GM21529 (cell line): ENCODE results near the gene SMYD2.

Source experiments
- ATAC-seq: cut with Tn5 transposase; IDR thresholded peaks from one replicate; pipeline ENCODE4 v1.9.1; 2021; ENCODE audit not compliant: unreplicated experiment

The SMYD2 gene

DNA sequence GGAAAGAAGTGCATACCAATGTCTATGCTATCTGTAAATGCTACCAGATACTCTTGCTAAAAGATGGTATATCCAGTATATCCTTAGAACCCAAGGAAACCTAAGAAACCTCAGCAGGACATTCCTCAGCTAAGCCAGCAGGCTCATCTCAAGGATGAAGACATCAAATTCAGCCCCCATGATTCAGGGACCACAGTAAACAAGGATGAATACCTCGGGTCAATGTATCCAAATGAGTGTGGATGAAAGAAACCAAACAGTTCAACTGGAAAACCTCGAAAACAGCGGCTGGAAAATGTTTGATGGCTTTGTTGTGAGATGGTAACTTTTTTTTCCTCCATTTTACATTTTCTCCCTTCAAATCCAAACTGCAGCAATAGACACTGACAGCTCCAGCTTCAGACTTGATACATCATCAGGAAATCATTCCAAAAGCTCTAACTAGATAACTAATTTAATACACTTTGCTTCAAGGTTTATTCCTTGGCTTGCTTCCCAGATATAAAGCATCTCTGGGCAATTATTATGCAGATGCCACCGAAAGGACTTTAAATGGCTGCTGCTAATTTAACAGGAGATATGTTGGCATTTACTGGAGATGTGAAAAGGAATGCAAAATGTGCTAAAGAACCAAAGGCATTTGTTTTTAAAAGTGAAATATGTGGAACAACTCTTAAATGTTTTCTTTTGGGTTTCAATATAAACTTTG is 73.6 kb downstream of the SMYD2 start:
- no peak for ATAC-seq

DNA sequence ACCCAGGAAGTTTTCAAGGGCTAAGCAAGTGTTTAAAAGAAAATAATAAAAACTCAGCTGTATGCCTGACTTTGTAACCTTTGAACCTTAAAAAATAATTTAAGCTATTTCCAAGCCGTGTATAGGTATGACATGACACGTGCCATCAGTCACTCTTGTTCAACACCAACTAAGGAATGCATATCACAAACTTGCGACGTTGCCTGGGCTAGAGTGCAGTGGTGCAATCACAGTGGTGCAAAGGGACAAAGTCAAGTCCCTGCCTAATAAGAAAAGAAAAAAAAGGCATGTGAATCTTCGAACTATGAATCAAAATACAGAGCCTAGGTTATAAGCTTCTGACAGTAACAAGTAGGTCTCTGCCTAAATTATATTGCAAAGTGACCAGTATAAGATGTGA is 79.2 kb downstream of the SMYD2 start:
- ATAC-seq: no peak

DNA sequence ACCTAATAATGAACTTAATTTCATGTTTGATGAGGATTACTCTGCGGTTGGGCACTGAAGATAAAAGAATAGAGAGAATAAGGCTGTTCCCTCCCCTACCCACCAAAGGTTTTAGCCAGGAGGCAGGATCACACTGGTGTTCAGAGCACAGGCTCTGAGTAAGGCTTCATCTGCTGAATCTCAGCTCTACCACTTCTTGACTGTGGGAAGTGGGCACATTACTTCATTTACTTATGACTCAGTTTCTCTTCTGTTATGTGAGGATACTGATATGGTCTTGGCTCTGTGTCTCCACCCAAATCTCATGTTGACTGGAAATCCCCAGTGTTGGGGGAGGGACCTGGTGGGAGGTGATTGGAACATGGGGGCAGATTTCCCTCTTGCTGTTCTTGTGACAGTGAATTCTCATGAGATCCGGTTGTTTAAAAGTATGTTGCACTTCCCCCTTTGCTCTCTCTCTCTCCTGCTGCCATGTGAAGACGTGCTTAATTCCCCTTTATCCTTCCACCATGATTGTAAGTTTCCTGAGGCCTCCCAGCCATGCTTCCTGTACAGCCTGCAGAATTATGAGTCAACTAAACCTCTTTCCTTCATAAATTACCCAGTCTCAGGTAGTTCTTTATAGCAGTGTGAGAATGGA is 79.7 kb downstream of the SMYD2 start:
- no peak for ATAC-seq

DNA sequence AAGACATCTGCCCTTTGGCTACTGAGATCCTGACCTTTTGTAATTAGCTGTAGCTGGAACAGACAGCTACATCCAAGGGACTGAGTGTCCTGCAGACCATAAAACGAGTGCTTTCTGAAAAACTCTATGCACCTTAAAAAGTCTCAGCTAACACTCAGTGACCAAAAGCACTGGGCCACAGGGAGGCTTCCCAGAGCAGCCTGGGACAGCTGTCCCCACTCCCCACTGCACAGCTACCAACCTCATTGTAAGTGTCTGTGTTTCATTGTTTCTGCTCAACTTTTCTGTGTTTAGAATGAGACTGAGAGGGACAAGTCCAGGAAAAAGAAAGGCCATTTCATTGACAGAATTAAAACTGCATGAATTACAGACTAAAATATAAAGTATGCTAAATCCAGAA is 80.7 kb downstream of the SMYD2 start:
- ATAC-seq: no peak

DNA sequence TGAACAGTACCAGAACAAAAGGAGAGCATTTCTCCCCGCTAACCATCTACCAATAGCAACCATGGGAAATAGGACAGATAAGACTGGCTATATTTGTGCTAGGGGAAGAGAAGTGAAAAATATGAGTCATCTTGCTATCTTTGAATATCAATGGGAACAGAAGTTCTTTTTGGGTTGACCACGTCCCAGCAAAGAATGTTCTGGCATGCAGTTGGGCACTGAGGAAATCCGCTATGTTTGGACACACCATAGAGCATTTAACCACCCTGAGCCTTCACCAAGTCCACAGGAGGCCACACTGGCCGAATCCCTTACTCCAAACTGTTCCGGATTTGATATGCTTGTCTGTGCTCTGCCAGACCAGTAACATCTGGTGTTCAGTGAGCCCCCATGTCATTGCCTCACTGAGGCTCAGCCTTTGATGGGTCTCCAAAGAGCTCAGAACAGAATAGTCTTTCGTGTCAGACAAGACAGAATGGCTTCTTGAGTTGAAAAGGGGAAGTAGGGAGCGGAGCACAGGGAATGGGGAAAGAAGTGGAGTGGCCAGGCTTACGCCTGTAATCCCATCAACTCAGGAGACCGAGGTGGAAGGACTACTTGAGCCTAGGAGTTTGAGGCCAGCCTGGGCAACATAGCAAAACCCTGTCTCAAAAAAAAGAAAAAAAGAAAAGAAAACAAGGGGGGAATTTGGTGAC is 81.4 kb downstream of the SMYD2 start:
- no peak for ATAC-seq

DNA sequence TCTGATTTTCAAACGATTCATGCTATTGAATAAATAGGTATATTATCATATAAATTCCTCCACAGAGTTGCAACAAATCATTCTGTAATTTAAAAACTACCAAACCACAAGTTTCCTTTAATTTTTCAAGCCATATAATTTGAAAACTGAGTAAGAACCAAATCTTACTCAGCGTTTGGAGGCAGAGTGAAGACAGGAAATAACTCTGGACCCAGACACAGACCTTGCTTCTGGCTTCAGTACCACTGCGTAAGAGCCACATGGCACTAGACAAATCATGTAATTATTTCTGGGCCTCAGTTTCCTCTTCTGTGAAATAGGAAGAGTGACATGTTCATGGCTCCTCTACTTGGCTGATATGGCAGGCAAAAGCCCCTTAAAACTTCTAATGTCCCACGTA is 82.4 kb downstream of the SMYD2 start:
- no peak for ATAC-seq

DNA sequence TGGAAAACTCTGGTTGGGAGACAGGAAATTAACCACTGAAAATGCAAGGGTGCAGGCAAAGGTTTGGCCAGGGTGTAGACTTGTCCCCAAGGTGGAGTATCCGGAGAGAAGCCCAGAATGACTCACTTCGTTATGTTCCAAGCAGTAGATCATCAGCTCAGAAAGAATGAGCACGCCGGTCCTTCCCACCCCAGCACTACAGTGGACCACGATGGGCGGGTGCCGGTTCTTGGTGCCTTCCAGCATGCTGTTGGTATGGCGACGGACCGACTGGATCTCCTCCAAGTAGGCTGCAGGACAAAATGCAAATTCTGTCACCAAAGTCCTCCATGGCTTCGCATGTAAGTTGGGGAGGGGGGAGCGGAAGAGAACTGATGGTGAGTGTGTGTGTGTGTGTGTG is 83.4 kb downstream of the SMYD2 start:
- no peak for ATAC-seq

DNA sequence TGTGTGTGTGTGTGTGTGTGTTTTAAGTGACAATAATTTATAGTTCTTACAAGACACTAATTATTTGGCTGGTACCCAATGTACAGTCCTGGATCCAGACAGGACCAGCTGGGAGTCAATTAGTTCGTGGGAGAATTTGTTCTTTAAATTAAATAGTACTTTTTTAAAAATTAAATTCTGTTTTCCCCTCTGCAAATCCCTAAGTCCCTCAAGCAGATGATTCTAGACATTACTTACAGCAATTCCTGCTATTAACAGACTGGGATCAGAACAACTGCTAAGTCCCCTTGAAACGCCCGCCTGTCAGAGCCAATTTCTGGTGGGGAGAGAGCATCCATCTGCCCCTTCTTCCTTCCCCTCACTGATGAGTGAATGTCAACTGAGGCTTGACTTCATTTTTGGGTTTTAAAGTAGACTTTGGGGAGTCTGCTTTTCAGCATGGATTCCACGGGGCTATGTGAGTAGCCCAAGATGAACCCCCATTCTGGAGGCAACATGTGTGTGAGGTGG is 83.9 kb downstream of the SMYD2 start:
- no peak for ATAC-seq

DNA sequence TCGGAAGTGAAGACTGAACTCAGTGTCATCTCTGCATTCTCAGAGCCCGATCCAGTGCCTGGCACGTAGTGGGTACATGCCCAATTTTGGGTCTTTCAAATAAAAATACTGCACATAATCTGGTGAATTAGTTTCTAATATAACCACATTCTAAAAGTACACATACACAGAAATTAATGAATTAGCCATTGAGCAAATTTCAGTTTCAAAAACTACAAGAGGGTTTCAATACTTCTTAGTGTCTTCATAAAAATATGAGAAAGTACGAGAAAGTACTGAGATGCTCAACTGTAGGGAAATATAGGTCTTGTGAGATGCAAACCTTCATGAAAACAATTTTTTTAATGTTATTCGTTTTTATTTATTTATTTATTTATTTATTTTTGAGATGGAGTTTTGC is 86.9 kb downstream of the SMYD2 start:
- ATAC-seq: no peak

DNA sequence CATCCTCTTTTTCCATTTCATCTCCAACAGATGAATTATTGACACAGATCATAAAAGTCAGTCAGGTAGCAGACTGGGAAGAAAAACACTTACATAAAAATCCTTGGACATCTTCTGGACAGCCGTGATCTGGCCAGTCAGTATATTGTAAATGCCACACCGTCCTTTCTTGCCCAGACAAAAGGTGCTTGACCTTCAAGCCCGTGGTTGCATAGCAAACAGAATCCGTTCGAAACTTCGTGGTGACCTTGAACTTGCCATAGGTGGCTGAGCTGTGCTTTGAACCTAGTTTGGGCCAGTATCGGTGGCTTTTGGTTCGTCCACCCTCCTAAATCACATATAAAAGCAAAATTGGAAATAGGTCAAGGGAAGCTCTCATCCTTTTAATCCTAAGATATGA is 88.4 kb downstream of the SMYD2 start:
- ATAC-seq: no peak

DNA sequence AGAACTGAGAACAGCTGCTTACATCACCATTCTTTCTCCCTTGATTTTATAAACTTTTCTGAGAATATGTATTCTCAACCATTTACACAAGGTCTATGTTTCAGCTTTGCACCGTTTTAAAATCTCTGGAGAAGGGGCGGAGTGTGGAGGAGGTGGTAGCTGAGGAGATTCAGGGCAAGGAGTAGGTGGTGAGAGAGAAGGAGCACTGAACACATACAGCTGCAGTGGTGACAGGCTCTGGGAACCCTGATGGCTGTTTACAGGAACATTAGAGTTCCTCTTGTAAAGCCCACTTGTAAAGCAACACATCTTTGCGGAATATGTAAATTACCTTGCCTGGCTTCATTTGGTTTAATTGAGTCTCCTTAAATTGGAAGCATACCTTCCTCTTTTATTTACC is 89.7 kb downstream of the SMYD2 start:
- ATAC-seq: no peak

DNA sequence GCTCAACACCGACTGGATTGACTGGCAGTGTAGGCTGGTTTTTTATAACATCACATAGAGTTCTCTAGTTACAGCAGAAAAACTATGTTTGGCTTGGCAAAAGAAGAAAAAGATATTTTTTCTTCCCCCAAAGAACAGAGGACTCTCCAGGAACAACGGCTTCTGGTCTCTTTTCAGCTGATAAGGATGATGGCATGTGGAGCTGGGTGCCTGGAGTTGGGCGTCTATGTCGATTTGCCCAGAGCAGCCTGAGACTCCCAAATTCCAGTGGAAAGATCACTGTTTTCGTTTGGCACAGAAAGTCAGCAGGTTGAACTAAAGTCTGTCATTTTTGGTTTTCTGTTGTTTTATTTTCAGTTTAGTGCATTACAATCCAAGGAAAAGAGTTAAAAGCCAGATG is 91.1 kb downstream of the SMYD2 start:
- ATAC-seq: no peak

DNA sequence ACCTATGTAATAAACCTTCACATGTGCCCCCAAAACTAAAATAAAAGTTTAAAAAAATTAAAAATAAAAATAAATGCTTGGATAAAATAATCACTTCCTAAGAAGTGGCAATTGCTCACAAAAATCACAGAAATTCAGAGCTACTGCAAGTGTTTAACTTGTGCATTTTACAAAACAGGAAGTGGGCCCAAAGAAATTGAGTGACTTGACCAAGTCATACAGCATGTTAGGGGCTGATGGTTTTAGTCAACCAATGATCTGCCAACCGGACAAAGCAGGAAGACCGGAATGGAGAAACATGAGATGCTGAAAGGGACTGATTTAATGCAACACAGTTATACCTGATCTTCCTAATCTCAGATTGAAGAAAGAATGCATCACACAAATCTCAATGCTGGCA is 96.5 kb downstream of the SMYD2 start:
- ATAC-seq: no peak

DNA sequence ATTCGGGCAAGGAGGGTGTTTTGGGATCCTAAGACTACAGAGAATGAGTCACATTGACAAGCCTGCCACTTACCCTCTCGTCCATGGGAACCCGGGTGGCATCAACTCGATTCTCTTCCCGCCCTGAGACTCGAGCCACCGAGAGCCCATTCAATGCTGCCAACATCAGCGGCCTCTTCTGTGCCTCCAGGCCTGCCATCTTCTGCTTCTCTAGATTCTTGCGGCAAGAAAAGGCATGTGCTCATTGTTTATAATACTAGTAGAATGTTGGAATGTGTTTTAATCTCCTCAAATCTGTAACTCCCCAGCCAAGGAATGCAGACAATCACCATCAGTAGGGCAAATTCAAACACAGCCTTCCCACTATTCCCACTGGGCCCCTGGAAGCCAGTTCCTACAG is 96.9 kb downstream of the SMYD2 start:
- no peak for ATAC-seq

DNA sequence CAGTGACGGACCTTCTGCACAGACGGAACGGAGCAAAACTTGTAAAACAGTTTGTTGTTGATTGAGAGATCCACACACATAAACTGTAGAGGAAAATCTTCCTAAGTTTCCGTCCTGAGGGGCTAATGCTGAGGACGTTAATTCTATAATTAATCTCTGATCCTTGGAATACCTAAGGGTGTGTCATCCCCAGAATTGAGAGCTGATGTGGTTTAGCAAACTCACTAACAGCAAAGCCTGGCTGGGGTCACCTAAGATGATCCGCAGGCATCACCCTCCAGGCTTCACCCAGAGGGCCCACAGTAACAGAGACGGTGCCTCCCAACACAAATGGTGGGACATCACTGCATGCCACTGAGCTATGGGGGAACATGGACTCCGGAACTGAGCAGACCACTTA is 97.5 kb downstream of the SMYD2 start:
- ATAC-seq: no peak

DNA sequence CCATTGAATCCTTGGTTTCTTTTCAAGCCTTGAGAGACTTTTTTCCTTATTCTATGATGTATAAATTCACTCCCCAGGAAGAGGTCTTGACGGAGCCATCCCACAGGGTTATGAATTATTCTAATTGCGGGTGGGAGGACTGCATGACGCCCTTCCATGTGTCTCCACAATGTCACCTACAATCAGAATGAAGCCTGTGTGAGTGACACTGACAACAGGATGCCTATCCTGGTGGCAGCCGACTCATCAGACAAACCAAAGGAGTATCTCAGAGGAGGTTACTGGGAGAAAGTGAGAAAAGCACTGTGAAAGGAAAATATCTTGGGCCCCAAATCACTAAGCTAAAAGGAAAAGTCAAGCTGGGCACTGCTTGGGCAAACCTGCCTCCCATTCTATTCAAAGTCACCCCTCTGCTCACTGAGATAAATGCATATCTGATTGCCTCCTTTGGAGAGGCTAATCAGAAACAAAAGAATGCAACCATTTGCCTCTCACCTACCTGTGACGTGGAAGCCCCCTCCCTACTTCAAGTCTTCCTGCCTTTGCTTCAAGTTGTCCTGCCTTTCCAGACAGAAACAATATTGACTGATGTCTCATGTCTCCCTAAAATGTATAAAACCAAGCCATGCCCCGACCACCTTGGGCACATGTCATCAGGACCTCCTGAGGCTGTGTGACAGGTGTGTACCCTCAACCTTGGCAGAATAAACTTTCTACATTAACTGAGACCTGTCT is 98.4 kb downstream of the SMYD2 start:
- ATAC-seq: no peak

DNA sequence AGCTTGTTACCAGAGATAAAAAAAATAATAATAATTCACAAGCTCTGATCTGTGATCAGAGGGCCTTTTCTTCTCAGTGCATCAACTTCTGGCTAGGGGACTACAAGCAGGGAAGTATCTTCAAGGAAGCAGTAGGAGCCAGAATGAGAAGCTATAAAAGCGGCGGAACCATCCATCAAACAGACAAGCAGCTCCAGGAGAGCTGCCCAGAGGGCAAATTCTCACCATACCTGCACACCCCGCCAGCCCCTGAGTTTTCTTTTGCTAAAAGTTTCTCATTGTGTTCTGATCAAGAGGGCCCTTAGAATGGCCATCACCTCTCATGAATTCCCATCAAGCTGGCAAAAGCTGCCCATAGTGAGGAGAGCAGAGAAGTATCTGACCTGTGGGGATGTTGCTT is 99.4 kb downstream of the SMYD2 start:
- no peak for ATAC-seq

DNA sequence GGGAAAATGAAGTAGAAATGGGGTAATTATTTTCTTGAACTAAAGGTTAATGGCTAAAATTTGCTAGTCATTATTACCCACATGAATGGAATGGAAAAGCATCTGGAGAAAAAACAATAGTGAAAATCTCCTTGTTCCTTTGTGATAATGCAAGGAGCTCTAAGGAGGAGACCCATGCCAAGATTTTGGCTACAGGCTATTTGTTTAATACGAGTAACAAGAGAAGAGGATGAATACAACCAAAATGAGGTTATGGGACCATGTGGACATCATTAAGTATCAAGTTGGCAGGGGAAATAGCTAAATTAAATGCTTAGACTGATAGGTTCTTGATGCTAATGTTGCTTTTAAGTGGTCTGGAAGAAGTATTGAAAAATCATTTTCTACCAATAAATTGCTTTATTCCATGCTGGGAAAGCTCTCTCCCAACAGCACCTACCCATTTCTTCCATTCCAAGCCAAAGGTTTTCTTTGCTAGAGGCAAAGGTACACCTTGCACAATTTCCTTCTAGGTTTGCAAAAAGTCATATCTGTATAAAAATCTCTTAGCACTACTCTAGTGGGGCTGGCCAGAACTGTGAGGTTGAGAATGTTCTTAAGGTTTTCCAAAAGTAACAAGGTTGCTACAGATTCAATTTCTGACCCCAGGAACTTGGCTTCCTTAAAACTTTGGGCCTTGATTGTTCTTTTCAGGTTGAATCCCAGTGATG is 100.2 kb downstream of the SMYD2 start:
- ATAC-seq: no peak

DNA sequence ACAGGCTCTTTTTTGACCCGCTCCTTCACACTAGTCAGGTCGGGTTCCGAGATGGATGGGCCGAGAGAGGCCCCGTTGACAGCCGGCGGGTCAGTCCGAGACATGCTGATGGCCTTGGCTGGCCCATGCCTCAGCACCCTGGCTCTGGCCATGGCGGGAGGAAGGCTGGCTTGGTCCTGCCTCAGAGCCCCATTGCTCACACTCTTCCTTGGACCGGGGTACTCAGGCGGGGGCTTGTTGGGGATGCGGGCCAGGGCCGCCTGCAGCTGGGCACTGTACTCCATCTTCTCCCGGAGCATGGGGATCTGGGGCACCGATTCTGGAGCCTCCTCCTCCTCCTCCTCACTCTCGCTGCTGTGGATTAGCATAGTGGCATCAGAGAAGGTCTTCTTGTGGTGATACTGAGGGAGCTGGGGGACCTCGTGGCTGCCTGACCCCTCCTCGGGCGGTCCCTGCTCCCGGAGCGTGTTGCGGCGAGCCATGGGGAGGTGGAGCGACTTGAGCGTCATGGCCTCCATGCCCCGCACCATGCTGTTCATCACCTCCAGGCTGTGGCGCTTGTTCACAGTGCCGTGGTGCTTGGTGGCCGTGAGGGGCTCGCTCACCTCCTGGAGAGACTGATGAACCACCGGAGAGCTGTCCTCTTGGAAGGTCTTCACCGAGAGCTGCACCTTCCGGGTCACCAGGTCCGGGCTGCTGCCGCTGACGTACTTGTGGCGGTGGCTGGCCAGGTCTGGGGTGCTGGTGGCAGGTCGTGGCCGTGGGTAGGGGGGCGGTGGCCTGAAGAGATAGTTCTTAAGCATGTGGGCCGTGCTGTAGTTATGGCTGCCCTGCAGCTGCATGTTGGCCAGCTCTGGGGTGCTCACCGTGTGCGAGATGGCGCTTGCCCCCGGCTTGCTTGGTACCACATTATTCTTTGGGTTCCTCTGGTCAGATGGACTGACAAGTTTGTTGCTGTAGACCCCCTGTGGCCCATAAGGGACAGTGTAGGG is 102.7 kb downstream of the SMYD2 start:
- ATAC-seq: no peak
